HEK293 (cell line): Measurements from ENCODE around the gene ABCG1.

ENCODE experiments used
- HOXC10 ChIP-seq: sonication (generic); formaldehyde crosslinking; IDR thresholded peaks from 2 replicates; pipeline ENCODE4 v1.8.1; 2023; ENCODE audit warnings: mild to moderate bottlenecking, missing genetic modification reagents
- KLF1 ChIP-seq: fragments of 450-650 bp; formaldehyde crosslinking; IDR thresholded peaks from 2 replicates; pipeline ENCODE4 v1.5.1; 2016; ENCODE audit warnings: missing biosample characterization, missing genetic modification characterization
- KLF16 ChIP-seq: fragments of 450-650 bp; formaldehyde crosslinking; IDR thresholded peaks from 2 replicates; pipeline ENCODE4 v1.5.1; 2017; ENCODE audit warnings: missing biosample characterization, missing genetic modification characterization
- KLF7 ChIP-seq: fragments of 450-650 bp; formaldehyde crosslinking; IDR thresholded peaks from 2 replicates; pipeline ENCODE4 v1.5.1; 2016; ENCODE audit warnings: missing biosample characterization, missing genetic modification characterization, borderline replicate concordance
- RBAK ChIP-seq: fragments of 450-650 bp; formaldehyde crosslinking; IDR thresholded peaks from 2 replicates; pipeline ENCODE4 v1.5.1; 2016; ENCODE audit warnings: missing biosample characterization, missing genetic modification characterization
- REPIN1 ChIP-seq: fragments of 450-650 bp; formaldehyde crosslinking; IDR thresholded peaks from 2 replicates; pipeline ENCODE4 v1.5.1; 2017; ENCODE audit warnings: missing biosample characterization, missing genetic modification characterization, low read depth
- TRIM28 ChIP-seq: IDR thresholded peaks from 2 replicates; pipeline ENCODE4 v1.6.1; 2011; ENCODE audit warnings: low read length, control low read depth, borderline replicate concordance
- ZFP3 ChIP-seq: fragments of 450-650 bp; formaldehyde crosslinking; IDR thresholded peaks from 2 replicates; pipeline ENCODE4 v1.5.1; 2016; ENCODE audit warnings: low read depth, missing biosample characterization, missing genetic modification characterization
- ZNF10 ChIP-seq: fragments of 450-650 bp; formaldehyde crosslinking; IDR thresholded peaks from 2 replicates; pipeline ENCODE4 v1.5.1; 2017; ENCODE audit warnings: missing biosample characterization, missing genetic modification characterization
- ZNF121 ChIP-seq: fragments of 450-650 bp; formaldehyde crosslinking; IDR thresholded peaks from 2 replicates; pipeline ENCODE4 v1.5.1; 2016; ENCODE audit warnings: missing biosample characterization, missing genetic modification characterization
- ZNF184 ChIP-seq: fragments of 450-650 bp; IDR thresholded peaks from 2 replicates; pipeline ENCODE4 v1.5.1; 2018; ENCODE audit warnings: missing biosample characterization, mild to moderate bottlenecking, missing genetic modification characterization
- ZNF221 ChIP-seq: fragments of 450-650 bp; formaldehyde crosslinking; IDR thresholded peaks from 2 replicates; pipeline ENCODE4 v1.5.1; 2017; ENCODE audit warnings: missing biosample characterization, missing genetic modification characterization, borderline replicate concordance
- ZNF223 ChIP-seq: fragments of 450-650 bp; formaldehyde crosslinking; IDR thresholded peaks from 2 replicates; pipeline ENCODE4 v1.5.1; 2016; ENCODE audit warnings: missing biosample characterization, missing genetic modification characterization
- ZNF350 ChIP-seq: fragments of 450-650 bp; formaldehyde crosslinking; IDR thresholded peaks from 2 replicates; pipeline ENCODE4 v1.5.0; 2017; ENCODE audit warnings: missing biosample characterization, mild to moderate bottlenecking, missing genetic modification characterization
- ZNF362 ChIP-seq: fragments of 450-650 bp; formaldehyde crosslinking; IDR thresholded peaks from 2 replicates; pipeline ENCODE4 v1.5.1; 2016; ENCODE audit warnings: missing biosample characterization, missing genetic modification characterization
- ZNF37A ChIP-seq: fragments of 450-650 bp; IDR thresholded peaks from 2 replicates; pipeline ENCODE4 v1.5.1; 2018; ENCODE audit warnings: missing biosample characterization, missing genetic modification characterization
- ZNF398 ChIP-seq: fragments of 450-650 bp; formaldehyde crosslinking; IDR thresholded peaks from 2 replicates; pipeline ENCODE4 v1.5.1; 2017; ENCODE audit warnings: missing biosample characterization, missing genetic modification characterization
- ZNF449 ChIP-seq: fragments of 450-650 bp; formaldehyde crosslinking; IDR thresholded peaks from 2 replicates; pipeline ENCODE4 v1.5.1; 2017; ENCODE audit warnings: missing biosample characterization, mild to moderate bottlenecking, missing genetic modification characterization, moderate library complexity
- ZNF521 ChIP-seq: fragments of 450-650 bp; formaldehyde crosslinking; IDR thresholded peaks from 2 replicates; pipeline ENCODE4 v1.5.1; 2017; ENCODE audit warnings: missing biosample characterization, mild to moderate bottlenecking, missing genetic modification characterization
- ZNF660 ChIP-seq: fragments of 450-650 bp; IDR thresholded peaks from 2 replicates; pipeline ENCODE4 v1.5.1; 2018; ENCODE audit warnings: missing biosample characterization, mild to moderate bottlenecking, missing genetic modification characterization
- ZNF664 ChIP-seq: fragments of 450-650 bp; formaldehyde crosslinking; IDR thresholded peaks from 2 replicates; pipeline ENCODE4 v1.5.1; 2016; ENCODE audit warnings: missing biosample characterization, missing genetic modification characterization
- ZNF747 ChIP-seq: fragments of 450-650 bp; formaldehyde crosslinking; IDR thresholded peaks from 2 replicates; pipeline ENCODE4 v1.5.1; 2016; ENCODE audit warnings: missing biosample characterization, missing genetic modification characterization
- ZSCAN4 ChIP-seq: fragments of 450-650 bp; formaldehyde crosslinking; IDR thresholded peaks from 2 replicates; pipeline ENCODE4 v1.5.1; 2017; ENCODE audit warnings: missing biosample characterization, missing genetic modification characterization

ABCG1 gene

GRCh38 chr21:42198929-42199867 is 19.7 kb upstream of the ABCG1 start (continued):
- peak; percentile 67; the same call in 1 of the 2 replicates for TF ChIP-seq ZNF660
- TF ChIP-seq ZNF121 (tag by site-specific recombination): no peak
- TF ChIP-seq ZNF521: no peak
- no peak for TF ChIP-seq ZNF362 (tag by site-specific recombination)
- no peak for TF ChIP-seq KLF1 (tag by site-specific recombination)
- no peak for TF ChIP-seq ZFP3 (tag by site-specific recombination)
- TF ChIP-seq ZNF37A: no peak
- TF ChIP-seq REPIN1 (tag by site-specific recombination): no peak
- no peak for TF ChIP-seq HOXC10
- TF ChIP-seq ZNF350 (tag by site-specific recombination): no peak
- TF ChIP-seq ZNF10 (tag by site-specific recombination): no peak
- TF ChIP-seq ZNF184 (tag by site-specific recombination): peak; percentile 81; the same call in 1 of the 2 replicates
- no peak for TF ChIP-seq KLF7 (tag by site-specific recombination)
- TF ChIP-seq ZNF398 (tag by site-specific recombination): peak; percentile 50; the same call in 1 of the 2 replicates
- TF ChIP-seq ZNF747 (tag by site-specific recombination): no peak
- no peak for TF ChIP-seq KLF16 (tag by site-specific recombination)
- TF ChIP-seq ZNF449: no peak
- TF ChIP-seq ZNF221 (tag by site-specific recombination): no peak
- 0 out of 2 replicates have a peak, but pooled peaks have one; percentile 24 for TF ChIP-seq ZSCAN4
- no peak for TF ChIP-seq ZNF223 (tag by site-specific recombination)
- TF ChIP-seq TRIM28: no peak
- no peak for TF ChIP-seq RBAK (tag by site-specific recombination)
- peak; percentile 25; the same call in 1 of the 2 replicates for TF ChIP-seq ZNF664
